Urothelium cell line (cell line): ENCODE measurements around the gene TOP2A.
A peak's percentile ranks its signal among the peaks of the same experiment; 100 is the strongest.

Source experiments
- DNase-seq: peaks from one replicate; pipeline ENCODE4 v3.0.0; 2011; ENCODE audit warnings: low spot score, mixed read lengths
- FAIRE-seq: peaks from 2 replicates; lab custom pipeline; 2011; peaks lifted over from hg19 to GRCh38; lab: Jason Lieb, UNC

Gene TOP2A, protein sequence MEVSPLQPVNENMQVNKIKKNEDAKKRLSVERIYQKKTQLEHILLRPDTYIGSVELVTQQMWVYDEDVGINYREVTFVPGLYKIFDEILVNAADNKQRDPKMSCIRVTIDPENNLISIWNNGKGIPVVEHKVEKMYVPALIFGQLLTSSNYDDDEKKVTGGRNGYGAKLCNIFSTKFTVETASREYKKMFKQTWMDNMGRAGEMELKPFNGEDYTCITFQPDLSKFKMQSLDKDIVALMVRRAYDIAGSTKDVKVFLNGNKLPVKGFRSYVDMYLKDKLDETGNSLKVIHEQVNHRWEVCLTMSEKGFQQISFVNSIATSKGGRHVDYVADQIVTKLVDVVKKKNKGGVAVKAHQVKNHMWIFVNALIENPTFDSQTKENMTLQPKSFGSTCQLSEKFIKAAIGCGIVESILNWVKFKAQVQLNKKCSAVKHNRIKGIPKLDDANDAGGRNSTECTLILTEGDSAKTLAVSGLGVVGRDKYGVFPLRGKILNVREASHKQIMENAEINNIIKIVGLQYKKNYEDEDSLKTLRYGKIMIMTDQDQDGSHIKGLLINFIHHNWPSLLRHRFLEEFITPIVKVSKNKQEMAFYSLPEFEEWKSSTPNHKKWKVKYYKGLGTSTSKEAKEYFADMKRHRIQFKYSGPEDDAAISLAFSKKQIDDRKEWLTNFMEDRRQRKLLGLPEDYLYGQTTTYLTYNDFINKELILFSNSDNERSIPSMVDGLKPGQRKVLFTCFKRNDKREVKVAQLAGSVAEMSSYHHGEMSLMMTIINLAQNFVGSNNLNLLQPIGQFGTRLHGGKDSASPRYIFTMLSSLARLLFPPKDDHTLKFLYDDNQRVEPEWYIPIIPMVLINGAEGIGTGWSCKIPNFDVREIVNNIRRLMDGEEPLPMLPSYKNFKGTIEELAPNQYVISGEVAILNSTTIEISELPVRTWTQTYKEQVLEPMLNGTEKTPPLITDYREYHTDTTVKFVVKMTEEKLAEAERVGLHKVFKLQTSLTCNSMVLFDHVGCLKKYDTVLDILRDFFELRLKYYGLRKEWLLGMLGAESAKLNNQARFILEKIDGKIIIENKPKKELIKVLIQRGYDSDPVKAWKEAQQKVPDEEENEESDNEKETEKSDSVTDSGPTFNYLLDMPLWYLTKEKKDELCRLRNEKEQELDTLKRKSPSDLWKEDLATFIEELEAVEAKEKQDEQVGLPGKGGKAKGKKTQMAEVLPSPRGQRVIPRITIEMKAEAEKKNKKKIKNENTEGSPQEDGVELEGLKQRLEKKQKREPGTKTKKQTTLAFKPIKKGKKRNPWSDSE (N-terminal part only)

DNA sequence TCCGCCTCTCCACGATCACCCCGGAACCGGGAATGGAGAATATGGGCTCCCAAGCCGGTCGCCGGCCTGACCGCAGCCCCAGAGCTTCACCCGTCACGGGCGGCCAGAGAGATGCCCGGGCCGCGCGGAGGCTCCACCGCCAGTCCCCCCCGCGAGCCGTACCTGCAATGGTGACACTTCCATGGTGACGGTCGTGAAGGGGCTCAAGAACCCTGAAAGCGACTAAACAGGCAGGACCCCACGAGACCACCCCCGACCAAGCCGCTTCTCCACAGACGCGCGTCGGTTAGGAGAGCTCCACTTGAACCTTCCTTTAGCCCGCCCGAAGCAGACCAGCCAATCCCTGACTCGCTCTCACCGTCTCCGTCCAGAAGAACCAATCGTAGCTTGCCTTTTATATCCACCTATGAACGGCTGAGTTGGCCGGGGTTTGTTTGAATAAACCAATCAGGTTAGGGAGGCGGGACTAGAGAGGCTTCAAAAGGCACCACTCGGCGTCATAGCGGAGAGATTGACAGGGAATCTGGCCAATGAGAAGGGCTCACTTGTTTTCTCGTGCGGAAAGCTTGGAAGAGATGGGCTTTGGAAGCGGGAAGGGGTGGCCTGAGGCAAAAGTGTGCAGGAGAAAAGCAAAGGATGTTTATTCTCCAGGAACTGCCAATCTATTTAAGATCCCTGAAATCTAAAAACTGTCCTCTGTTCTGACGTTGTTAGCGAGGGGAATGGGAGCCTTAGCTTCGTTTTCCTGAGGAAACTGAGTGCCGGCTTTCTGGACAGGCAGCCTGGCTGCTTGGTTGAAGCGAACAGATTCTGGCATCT, at the start of gene TOP2A:
TOP2A (minus strand) TSS at position 288 of the 819 bp plus-strand sequence; CDS start at position 183, 105 bp downstream.
- FAIRE-seq, result peak; percentile 52

DNA sequence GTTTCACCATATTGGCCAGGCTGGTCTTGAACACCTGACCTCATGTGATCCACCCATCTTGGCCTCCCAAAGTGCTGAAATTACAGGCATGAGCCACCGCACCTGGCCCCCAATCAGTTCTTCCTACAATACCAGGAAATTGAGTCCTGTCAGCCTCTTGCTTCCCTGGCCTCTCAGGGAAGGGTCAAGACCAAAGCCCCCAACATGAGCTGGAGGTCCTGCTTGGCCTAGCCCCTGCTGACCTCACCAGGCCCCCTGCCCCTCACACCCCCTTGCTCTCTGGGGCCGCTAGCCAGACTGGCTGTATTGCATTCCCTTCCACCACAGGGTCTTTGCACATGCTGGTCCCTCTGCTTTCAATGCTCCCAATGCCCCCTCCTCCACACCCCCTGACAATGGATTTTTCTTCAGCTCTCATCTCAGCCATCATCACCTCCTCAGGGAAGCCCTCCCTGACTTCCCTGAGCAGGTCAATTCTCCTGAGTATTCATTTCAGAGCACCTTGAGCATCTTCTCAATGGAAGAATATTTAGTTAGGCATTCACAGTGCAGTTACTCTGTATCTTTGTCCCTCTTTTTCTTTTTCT, 49.7 kb upstream of the TOP2A start:
- DNase-seq (no peak), FAIRE-seq (no peak)

More for the DNA sequence above, at the start of gene TOP2A:
- peak; percentile 99 for DNase-seq

DNA sequence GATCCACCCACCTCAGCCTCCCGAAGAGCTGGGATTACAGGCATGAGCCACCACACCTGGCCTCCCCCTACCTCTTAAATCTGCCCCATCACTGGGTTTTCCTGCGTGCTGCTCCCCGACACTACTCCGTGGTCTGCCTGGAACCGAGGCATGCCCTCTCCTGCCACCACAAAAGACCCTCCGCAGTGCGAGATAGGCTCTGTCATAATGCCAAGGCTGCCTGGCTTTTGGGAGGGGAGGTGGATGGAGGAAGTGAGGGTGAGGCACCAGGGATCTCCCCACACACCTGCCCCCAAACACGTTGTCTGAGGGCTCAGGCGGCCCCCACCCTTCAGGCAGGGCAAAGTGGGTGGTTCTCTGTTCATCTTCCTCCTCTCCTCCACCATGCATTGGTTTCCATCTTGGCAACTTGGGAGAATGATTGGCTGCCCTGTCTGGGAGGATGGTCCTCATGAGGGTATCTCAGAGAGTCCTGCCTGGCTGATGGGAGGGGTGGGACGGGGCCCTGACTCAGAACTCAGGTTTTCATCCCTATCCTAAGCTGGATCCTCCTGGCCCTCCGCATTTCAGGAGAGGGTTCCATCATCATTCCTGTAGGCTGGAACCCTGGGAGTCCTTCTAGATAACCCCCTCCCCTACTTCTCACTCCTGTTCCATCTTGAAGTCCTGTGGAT, 48.7 kb upstream of the TOP2A start:
- no peak for FAIRE-seq
- DNase-seq, result no peak

DNA sequence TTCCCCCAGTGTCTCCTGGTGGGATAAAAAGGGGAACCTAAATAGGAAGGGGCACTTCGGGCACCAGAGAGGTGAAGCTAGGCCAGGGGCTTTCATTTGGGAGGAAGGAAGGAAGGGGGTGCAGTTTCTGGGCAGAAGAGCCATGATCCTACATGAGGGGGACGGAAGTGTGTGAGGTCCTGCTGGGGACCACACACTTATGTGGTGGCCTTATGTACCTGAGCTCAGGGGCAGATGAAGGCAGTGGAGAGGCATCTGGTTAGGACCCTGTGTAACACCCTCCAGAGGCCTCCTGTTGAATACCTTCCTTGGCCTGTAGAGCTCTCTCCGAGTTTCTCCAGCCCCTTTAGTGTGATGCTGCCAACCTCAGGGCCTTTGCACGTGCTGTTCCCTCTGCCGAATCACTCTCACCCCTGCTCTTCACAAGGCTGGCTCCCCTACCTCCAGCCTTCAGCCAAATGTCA, 46.7 kb upstream of the TOP2A start:
- FAIRE-seq (no peak), DNase-seq (no peak)

DNA sequence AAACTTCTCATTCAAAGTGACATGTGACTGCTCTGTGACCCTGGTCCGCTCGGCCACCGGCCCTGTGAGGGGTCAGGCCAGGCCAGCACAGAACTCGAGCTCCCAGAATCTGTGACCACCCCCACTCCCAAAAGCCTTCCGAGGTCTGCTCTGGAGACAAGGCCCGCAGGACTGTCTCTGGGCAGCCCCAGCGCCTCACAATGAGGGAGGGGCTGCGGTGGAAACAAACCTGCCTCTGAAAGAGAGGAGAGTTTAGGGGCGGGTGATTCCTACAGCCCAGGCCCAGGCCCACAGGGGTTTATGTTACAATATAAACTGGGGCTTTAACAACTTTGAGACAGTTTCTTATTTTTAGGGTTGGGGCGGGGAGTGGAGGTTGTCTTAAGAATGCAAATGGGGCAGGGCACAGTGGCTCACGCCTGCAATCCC, 45.4 kb upstream of the TOP2A start:
- no peak for FAIRE-seq
- DNase-seq, result no peak

DNA sequence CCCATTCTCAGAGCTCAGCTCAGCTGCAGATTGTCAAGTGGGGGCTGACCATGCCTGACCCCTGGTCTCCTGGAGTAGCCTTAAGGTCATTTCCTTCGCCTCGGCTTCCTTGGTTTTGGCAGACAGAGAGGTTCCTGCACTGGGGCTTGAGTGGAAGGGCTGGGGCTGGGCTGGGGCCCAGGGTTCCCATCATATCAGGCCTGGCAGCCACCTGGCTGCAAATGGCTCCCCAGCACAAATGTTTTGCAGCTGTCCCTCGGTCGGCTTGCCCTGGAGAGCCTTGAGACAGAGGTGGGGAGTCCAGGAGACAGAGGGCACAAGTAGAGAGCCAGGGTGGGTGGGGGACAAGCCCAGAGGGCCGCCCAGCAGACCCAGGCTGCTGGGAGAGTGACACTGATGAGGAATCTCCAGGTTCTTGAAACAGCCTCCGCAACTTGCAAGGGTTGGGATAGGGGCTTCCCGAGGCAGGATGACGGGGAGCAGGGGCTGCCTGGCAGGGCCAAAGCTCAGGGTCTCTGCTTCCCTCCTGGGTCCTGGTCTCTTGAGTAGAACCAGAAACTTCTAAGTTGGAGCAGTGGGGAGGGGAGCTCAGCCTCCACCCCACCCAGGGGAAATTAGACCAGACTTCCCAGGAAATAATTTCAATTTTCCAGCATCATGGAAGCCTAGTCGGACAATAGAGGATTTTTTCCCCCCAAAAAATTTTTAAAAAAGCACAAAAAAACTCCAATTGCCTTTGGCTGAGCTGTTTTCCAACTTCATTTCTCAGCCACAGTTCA, 44.8 kb upstream of the TOP2A start:
- FAIRE-seq (no peak), DNase-seq (no peak)

DNA sequence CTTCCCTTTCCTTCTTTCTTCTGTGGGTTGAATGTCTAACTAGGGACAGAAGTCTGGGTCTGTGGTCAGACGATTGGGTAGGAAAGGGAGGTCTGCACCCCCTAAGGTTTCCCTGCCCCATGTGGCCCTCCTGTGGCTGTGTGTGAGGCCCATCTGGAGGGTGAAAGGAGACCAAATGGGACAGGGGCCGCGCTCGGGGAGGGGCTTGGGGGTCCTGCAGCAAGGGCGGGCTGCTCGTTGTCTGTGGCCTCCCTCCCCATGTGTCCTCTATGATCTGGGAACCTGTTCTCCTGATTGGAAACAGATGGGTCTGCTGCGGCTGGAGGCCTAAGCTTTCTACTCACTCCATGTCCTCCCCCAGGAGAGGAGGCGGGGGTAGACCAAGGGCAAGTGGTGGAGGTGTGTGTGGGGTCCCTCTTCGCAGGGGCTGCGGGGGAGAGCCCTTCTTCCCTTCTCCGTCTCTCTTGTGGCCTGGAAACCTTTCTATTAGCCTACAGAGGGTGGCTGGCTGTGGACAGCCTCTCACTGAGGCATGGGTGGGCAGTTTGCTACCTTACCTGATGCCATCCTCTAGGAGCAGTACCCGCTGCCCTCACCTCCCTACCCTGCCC, 44.1 kb upstream of the TOP2A start:
- DNase-seq (no peak), FAIRE-seq (no peak)

DNA sequence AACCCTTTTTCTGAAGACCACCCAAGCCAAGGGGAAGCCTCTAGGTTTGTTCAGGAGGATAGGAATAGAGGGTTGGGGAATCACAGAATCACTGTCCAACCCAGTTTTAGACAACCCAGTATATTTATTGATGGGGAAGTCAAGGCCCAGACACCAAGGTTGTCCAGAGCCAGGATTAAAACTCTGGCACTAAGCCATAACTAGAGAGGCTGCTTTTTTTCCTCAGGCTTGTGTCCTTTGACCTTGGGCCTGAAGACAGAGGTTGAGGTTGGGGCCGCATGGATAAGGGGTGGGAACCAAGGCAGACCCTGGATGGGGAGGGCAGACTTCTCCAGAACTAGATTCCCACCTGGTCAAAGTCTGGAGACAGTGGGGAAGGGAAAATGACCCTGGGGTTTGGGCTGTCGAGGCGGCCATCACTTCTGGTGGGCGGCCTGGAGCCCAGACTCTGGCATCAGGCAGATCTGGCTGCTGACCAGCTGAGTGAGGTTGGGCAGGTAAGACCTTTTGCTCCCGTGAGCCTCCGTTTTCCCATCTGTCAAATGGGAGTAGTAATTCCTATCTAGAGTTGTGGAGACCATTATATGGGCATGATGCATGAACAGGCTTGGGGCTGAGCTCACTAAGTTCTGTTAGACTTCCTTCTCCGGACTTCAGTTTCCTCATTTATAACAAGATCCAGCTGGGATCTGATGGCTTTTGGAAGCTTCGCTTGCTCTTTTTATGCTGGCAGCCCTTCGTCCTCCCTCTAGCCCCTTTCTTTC, 43.5 kb upstream of the TOP2A start:
- FAIRE-seq (no peak), DNase-seq (no peak)

DNA sequence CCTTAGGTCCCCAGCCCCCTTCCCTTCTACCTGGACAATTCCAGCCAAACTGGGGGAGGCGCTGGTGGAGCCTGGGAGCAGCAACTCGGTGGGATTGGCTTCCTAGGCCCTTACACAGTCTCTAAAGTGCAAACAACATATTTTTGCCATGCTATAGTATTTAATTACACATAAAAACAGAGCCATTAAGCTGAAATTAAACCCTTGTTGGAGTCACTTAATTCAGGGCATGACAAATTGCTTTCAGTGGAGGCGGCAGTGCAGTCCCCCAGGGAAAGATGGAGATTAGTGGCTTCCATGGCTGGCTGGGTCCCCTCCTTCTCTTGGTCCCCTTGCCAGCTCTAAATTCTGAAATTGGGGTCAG, 42.9 kb upstream of the TOP2A start:
- no peak for DNase-seq
- FAIRE-seq, result no peak

DNA sequence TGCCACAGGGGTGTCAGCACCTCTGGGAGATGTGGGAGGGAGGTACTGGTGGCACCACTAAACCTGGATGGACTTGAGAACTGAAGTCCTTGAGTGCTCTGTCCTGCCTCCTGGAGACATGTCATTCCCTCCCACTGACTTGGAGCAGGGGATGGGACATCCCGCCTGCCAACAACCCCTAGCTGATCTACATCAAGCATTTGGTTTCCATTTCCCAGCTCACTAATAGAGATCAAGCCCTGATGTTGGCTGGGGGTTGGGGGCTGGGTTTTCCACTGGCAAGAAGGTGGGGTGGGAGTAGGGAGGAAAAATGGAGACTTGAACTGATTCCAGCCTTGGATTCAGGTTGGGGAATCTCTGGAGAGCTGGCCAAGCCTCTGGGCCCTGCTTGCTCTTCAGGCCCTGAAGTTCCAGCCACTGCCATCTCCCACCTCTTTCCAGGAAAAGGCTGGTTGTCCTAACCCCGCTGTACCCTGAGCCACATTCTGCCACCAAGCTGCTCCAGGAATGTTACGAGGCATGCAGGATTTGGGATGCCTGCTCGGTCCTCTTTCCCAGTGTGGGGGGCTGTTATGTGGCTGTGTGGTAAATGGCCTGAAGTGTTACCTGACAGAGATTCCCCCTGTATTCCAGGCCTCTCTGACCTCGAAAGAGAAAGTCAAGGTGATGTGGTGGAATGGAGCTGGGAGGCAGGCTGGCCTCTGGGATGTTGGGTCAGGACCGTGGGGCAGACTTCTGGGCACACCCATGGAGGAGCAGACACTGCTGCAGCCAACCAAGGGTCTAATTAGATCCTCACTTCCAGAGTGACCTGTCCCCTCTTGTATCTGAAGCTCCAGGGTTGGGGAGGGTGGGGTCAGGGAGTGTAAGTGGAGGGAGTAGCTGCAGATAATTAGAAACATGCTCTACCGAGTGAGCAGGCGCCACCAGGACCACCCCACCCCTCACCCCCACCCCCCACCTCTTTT, 42.2 kb upstream of the TOP2A start:
- FAIRE-seq (peak; percentile 63), DNase-seq (no peak)

DNA sequence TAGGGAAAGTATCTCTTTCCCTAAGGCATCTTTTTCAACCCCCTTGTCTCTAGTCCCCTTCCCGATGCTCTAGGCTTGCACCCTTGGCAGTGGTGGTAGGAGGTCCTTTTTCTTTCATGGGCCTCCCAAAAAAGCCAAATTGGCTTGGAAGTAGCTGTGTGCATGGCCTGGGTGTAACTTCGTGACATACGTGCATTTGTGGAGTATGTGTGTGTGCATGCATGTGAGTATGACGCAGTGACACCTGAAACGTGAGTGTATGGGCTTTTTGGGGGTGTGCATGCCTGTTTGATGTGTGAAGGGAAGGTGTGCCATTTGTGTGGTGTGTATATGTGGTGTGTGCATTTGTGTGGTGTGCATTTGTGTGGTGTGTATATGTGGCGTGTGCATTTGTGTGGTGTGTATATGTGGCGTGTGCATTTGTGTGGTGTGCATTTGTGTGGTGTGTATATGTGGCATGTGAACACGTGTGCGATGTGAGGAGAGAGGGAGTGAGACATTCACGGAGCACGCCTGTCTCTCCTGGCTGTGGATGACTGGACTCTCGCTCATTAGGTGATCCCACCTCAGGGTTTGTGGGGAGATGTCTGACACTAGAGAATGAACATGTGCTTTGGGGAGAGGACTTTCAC, 41.3 kb upstream of the TOP2A start:
- FAIRE-seq, result peak; percentile 99
- DNase-seq, result no peak

DNA sequence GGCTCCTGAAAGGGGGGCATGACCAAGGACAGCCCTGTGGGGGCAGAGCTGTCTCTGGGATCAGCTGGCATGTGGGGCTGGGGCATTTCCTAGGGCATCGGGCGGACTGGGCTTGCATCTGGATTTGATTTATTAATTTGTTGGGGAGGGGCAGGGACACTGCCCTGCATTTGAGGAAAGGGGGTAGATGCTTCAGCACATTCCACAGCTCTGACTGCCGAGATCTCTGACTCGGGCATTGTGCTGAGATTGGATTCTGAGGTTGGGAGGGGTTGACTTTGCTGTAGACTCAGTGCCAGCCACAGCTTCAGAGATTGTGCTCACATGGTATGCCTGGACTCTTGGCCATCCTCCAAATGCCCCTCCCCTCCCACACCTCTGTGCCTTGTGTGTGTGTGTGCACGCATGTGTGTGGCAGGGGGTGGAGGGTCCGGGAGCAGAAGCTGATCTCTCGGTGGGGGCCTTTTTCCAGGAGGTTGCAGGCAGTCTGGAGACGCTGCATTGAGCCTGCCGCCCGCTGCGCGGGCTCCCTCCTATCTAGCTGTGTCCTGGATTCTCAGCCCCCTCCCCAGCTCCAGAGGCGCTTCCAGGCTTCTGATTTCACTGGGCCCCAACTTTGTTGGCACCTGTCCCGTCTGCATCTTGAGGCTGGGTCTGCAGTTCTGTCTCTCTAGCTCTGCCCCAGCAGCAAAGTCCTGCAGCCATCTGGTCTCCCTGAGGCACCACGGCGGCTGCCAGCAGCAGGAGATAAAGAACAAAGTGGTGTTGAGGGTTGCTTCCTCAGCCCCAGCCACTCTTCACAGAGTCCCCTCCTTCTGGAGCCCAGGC, 40.5 kb upstream of the TOP2A start:
- FAIRE-seq, result peak; percentile 98
- peak; percentile 93 for DNase-seq

DNA sequence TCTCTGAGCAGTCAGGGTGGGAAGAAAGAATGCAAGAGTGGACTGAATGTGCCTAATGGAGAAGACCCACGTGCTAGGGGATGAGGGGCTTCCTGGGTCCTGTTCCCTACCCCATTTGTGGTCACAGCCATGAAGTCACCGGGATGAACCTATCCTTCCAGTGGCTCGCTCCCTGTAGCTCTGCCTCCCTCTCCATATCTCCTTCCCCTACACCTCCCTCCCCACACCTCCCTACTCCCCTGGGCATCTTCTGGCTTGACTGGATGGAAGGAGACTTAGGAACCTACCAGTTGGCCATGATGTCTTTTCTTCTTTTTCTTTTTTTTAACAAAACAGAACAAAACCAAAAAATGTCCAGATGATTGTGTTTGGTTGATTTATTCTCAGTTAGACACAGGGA, 39.7 kb upstream of the TOP2A start:
- DNase-seq (no peak), FAIRE-seq (no peak)

DNA sequence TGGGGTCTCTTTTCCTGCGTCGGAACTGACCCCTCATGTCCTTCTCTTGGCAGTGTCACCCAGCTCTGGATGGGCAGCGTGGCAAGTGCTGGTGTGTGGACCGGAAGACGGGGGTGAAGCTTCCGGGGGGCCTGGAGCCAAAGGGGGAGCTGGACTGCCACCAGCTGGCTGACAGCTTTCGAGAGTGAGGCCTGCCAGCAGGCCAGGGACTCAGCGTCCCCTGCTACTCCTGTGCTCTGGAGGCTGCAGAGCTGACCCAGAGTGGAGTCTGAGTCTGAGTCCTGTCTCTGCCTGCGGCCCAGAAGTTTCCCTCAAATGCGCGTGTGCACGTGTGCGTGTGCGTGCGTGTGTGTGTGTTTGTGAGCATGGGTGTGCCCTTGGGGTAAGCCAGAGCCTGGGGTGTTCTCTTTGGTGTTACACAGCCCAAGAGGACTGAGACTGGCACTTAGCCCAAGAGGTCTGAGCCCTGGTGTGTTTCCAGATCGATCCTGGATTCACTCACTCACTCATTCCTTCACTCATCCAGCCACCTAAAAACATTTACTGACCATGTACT, 38.8 kb upstream of the TOP2A start:
- FAIRE-seq, result no peak

More for the DNA sequence above, 38.8 kb upstream of the TOP2A start:
- no peak for DNase-seq
